Body of pancreas (tissue), 4 donors: Measurements from ENCODE around the gene AGAP3. TPM values are rescaled to one million over a fixed set of nuclear protein-coding genes. Genes with fewer than 3 reads are reported as not detected.

Source experiments
- ATAC-seq: fragments of 150-250 bp; one replicate; pipeline ENCODE4 v1.9.1; 2016
- DNase-seq, 4 donors: peaks; one replicate each; pipeline ENCODE4 v3.0.0-alpha.2; 2019
- H3K27ac ChIP-seq, 4 donors: fragments of 200-600 bp; sonication (generic); 1 replicate in 3 of 4; 2 replicates in 1 of 4; pipeline versions ENCODE4 v1.5.1 to v1.6.1; 2016 to 2019; ENCODE audit warnings: mild to moderate bottlenecking in 1 of 4, mixed read lengths in 1 of 4, moderate library complexity in 1 of 4
- H3K27me3 ChIP-seq, 2 donors: fragments of 200-600 bp; sonication (generic); one replicate each; pipeline ENCODE4 v1.6.0; 2016; ENCODE audit warnings: mild to moderate bottlenecking in 1 of 2
- H3K36me3 ChIP-seq, 2 donors: fragments of 200-600 bp; sonication (generic); replicated peaks in 1 of 2; 2 replicates each; pipeline ENCODE4 v1.5.1; 2016; ENCODE audit warnings: low read depth in 2 of 2; ENCODE audit not compliant: insufficient read depth in 1 of 2
- H3K4me1 ChIP-seq: fragments of 200-600 bp; sonication (generic); one replicate; pipeline ENCODE4 v1.6.0; 2016
- H3K4me3 ChIP-seq, 2 donors: fragments of 200-600 bp; sonication (generic); 1 replicate in 1 of 2; 2 replicates in 1 of 2; pipeline ENCODE4 v1.5.1; 2016 to 2019
- H3K9me3 ChIP-seq, 3 donors: fragments of 200-600 bp; sonication (generic); 1 replicate in 2 of 3; 2 replicates in 1 of 3; pipeline ENCODE4 v1.5.1; 2016
- POLR2A ChIP-seq, 3 donors: fragments of 450-650 bp; IDR thresholded peaks; one replicate each; pipeline ENCODE4 v1.6.1; 2016; ENCODE audit warnings: antibody characterized with exemption in 3 of 3, mild to moderate bottlenecking in 2 of 3
- WGBS, 2 donors: methylation state at CpG; one replicate each; pipeline ENCODE4 v1.1.5; 2017; 5-methylcytosine and 5-hydroxymethylcytosine counted together
- intact Hi-C: fragments of 100-400 bp; cut with DNase I; formaldehyde crosslinking; loops from one replicate; pipeline ENCODE4 v1.15.1; 2023
- total RNA-seq, 2 donors: library from RNA; depleted of rRNA; stranded (reverse); fragments of >200 nt; gene quantifications; one replicate each; pipeline ENCODE4 v1.1.0, GENCODE V29; 2016
- TF ChIP-seq, protein P1 (sequence below), 7 experiments: fragments of 450-650 bp in 4 of 7; fragments of 200-600 bp in 3 of 7; sonication (generic) in 3 of 7; IDR thresholded peaks; one replicate each; pipeline ENCODE4 v1.5.1; 2016 to 2019; ENCODE audit warnings: antibody characterized with exemption in 7 of 7

The AGAP3 gene
- total RNA-seq, 2 donors from 2014 or later: 45.4 to 104 TPM

GRCh38 chr7:151073990-151074389, 12.3 kb upstream of the AGAP3 start:
- no peak for DNase-seq
- peaks cover 37 to 44% of the 10 kb centered on the region in 2 donors for H3K36me3 ChIP-seq

GRCh38 chr7:151074817-151075661, 11.2 kb upstream of the AGAP3 start:
- peaks cover 29% of the 10 kb centered on the region for H3K4me1 ChIP-seq
- WGBS, 2 donors: 89 to 93% methylated on average over 12 to 26 of the region's 26 CpGs
- no peak overlapping the region for H3K4me3 ChIP-seq
- DNase-seq: no peak
- TF ChIP-seq POLR2A (IDR thresholded peaks at IDR 0.05): no peak
- TF ChIP-seq, protein P1, sequence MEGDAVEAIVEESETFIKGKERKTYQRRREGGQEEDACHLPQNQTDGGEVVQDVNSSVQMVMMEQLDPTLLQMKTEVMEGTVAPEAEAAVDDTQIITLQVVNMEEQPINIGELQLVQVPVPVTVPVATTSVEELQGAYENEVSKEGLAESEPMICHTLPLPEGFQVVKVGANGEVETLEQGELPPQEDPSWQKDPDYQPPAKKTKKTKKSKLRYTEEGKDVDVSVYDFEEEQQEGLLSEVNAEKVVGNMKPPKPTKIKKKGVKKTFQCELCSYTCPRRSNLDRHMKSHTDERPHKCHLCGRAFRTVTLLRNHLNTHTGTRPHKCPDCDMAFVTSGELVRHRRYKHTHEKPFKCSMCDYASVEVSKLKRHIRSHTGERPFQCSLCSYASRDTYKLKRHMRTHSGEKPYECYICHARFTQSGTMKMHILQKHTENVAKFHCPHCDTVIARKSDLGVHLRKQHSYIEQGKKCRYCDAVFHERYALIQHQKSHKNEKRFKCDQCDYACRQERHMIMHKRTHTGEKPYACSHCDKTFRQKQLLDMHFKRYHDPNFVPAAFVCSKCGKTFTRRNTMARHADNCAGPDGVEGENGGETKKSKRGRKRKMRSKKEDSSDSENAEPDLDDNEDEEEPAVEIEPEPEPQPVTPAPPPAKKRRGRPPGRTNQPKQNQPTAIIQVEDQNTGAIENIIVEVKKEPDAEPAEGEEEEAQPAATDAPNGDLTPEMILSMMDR (IDR thresholded peaks at IDR 0.05): no peak
- peaks cover 27 to 37% of the 10 kb centered on the region in 2 donors for H3K36me3 ChIP-seq
- no peak overlapping the region for H3K27ac ChIP-seq
- no peak for ATAC-seq
- intact Hi-C loops: no loop called here
- H3K27me3 ChIP-seq: no peaks in the 10 kb centered on the region
- no peaks in the 10 kb centered on the region for H3K9me3 ChIP-seq

More at GRCh38 chr7:151073990-151074389, 12.3 kb upstream of the AGAP3 start:
- 89 to 100% methylated on average over 1 to 16 of the region's 17 CpGs for WGBS, 2 donors
- no peaks in the 10 kb centered on the region for H3K9me3 ChIP-seq
- intact Hi-C loops: no loop called here
- ATAC-seq: no peak
- H3K27ac ChIP-seq: no peak overlapping the region
- no peak for TF ChIP-seq POLR2A (IDR thresholded peaks at IDR 0.05)
- TF ChIP-seq, protein P1 (IDR thresholded peaks at IDR 0.05): no peak
- no peaks in the 10 kb centered on the region for H3K27me3 ChIP-seq
- H3K4me3 ChIP-seq: no peak overlapping the region
- peaks cover 19% of the 10 kb centered on the region for H3K4me1 ChIP-seq

GRCh38 chr7:151075662-151075971, 10.7 kb upstream of the AGAP3 start:
- no peak overlapping the region for H3K4me3 ChIP-seq
- no peak overlapping the region for H3K27ac ChIP-seq
- WGBS, 2 donors: 88 to 92% methylated on average over 6 to 7 of the region's 7 CpGs
- DNase-seq (no peak), ATAC-seq (no peak)
- H3K4me1 ChIP-seq: peaks cover 30% of the 10 kb centered on the region
- no peaks in the 10 kb centered on the region for H3K9me3 ChIP-seq
- no peaks in the 10 kb centered on the region for H3K27me3 ChIP-seq
- intact Hi-C loops: no loop called here
- no peak for TF ChIP-seq POLR2A (IDR thresholded peaks at IDR 0.05)
- TF ChIP-seq, protein P1 (IDR thresholded peaks at IDR 0.05): no peak
- peaks cover 21 to 33% of the 10 kb centered on the region in 2 donors for H3K36me3 ChIP-seq

- Histone ChIP-seq H3K27ac (no peak overlapping the region), H3K27me3 (no peaks in the 10 kb centered on the region), H3K9me3 (no peaks in the 10 kb centered on the region), H3K4me3 (no peak overlapping the region), H3K36me3 (peaks cover 20 to 30% of the 10 kb centered on the region in 2 donors), H3K4me1 (peaks cover 33% of the 10 kb centered on the region)
- DNase-seq (no peak), ATAC-seq (no peak)
- intact Hi-C loops: no loop called here
- TF ChIP-seq POLR2A (IDR thresholded peaks at IDR 0.05): no peak
- TF ChIP-seq, protein P1 (IDR thresholded peaks at IDR 0.05): no peak
- whole genome bisulfite sequencing, 2 donors: 80 to 88% methylated on average over 22 of the region's 22 CpGs
Observed at GRCh38 chr7:151075978-151076426, 10.3 kb upstream of the AGAP3 start.
